ENCODE data around the gene NUMB. TPM values are rescaled to one million over a fixed set of nuclear protein-coding genes. Genes with fewer than 3 reads are reported as not detected.

Gene NUMB
- total RNA-seq, 1 experiment from 2014 or later: 75.2 TPM

DNA sequence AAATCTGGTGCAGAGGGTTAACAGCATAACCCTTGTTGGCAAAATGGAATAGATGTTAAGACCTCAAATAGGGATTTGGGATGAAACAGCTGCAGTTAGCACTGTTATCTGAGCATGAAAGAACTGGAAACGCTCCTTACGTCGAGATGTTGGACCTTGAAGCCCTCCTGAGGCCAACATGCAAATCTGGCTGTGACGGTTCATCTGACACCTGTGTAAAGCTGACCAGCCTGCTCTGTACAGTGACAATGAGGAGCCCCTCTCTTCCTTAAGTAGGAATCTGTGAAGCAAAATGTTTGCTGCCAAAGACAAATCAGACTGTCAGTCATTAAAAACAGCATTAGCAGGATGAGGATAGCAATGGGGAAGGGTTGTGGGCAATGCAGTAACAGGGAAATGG is 184.5 kb downstream of the NUMB start:
- no TSS peak for BruUV-seq (replicated peaks)
- H3K36me3 Mint-ChIP-seq (ENCODE audit: insufficient read depth, unreplicated experiment): peaks cover 26% of the 10 kb centered on the region
- H3K27ac Mint-ChIP-seq (ENCODE audit: unreplicated experiment): no peak overlapping the region
- no peak overlapping the region for H3K4me3 Mint-ChIP-seq (ENCODE audit: low read depth, unreplicated experiment)
- DNase-seq: no peak
- TF ChIP-seq, protein P1, sequence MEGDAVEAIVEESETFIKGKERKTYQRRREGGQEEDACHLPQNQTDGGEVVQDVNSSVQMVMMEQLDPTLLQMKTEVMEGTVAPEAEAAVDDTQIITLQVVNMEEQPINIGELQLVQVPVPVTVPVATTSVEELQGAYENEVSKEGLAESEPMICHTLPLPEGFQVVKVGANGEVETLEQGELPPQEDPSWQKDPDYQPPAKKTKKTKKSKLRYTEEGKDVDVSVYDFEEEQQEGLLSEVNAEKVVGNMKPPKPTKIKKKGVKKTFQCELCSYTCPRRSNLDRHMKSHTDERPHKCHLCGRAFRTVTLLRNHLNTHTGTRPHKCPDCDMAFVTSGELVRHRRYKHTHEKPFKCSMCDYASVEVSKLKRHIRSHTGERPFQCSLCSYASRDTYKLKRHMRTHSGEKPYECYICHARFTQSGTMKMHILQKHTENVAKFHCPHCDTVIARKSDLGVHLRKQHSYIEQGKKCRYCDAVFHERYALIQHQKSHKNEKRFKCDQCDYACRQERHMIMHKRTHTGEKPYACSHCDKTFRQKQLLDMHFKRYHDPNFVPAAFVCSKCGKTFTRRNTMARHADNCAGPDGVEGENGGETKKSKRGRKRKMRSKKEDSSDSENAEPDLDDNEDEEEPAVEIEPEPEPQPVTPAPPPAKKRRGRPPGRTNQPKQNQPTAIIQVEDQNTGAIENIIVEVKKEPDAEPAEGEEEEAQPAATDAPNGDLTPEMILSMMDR (IDR thresholded peaks at IDR 0.05; ENCODE audit: unreplicated experiment): no peak
- CTCF ChIA-PET: no interaction called here
- intact Hi-C loops (cut with micrococcal nuclease; ENCODE audit: unreplicated experiment): no loop called here
- H3K9me3 Mint-ChIP-seq (ENCODE audit: low read depth, unreplicated experiment): no peaks in the 10 kb centered on the region
- no peaks in the 10 kb centered on the region for H3K27me3 Mint-ChIP-seq (ENCODE audit: unreplicated experiment)
- no peaks in the 10 kb centered on the region for H3K4me1 Mint-ChIP-seq (ENCODE audit: low read depth, unreplicated experiment)

- Mint-ChIP-seq H3K9me3 (ENCODE audit: low read depth, unreplicated experiment) (no peaks in the 10 kb centered on the region), H3K4me1 (ENCODE audit: low read depth, unreplicated experiment) (no peaks in the 10 kb centered on the region), H3K36me3 (ENCODE audit: insufficient read depth, unreplicated experiment) (peaks cover 32% of the 10 kb centered on the region), H3K27me3 (ENCODE audit: unreplicated experiment) (no peaks in the 10 kb centered on the region), H3K4me3 (ENCODE audit: low read depth, unreplicated experiment) (no peak overlapping the region), H3K27ac (ENCODE audit: unreplicated experiment) (no peak overlapping the region)
- DNase-seq: no peak
- intact Hi-C loops (cut with micrococcal nuclease; ENCODE audit: unreplicated experiment): no loop called here
- CTCF ChIA-PET: interaction anchor here (0.6 kb wide), 1 partner anchor 215 kb away, joined by 5 read pairs; no protein-coding TSS in a partner anchor
- TF ChIP-seq, protein P1 (IDR thresholded peaks at IDR 0.05; ENCODE audit: unreplicated experiment): no peak
- BruUV-seq (replicated peaks): no TSS peak
These were observed 186.0 kb downstream of the NUMB start for GRCh38 chr14:73272393-73272792.

DNA sequence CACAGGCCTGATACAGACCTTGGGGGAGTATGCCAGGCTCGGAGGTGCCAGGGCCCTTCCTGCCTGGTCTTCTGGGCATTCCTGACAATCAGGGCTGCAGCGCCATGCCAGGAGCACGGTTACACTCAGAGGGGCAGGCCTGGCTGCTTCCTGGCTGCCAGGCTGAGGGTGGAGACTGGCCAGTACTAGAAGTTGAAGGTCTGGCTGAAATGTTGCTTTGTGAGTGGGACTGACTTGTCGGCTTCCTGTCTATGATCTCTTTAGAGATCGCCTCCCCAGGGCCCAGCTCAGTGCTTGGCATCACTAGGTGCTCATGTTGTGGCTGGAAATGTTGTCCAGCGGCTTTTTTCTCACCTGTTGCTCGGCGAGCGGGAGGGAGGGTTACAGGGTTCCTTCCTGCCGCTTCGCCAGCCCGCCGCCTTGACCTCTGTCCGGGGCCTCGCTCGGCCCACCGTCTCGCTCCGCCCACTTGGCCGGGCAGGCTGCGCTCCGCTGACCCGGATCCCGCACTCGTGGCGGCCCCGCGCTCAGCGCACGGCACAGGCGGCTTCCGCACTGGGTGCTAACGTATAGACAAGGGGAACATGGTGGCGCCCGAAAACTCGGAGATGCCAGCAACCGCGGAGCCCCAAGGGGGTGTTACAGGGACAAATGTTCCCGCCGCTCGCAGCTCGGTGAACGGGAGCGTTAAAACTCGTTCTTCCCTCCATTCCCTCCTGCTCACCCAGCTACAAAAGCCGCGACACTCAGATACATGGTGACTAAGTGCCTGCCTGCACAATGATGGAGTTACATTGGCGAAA is 188.4 kb downstream of the NUMB start:
- peaks cover 16% of the 10 kb centered on the region for H3K36me3 Mint-ChIP-seq (ENCODE audit: insufficient read depth, unreplicated experiment)
- TF ChIP-seq, protein P1 (IDR thresholded peaks at IDR 0.05; ENCODE audit: unreplicated experiment): no peak
- no peaks in the 10 kb centered on the region for H3K4me1 Mint-ChIP-seq (ENCODE audit: low read depth, unreplicated experiment)
- no peaks in the 10 kb centered on the region for H3K9me3 Mint-ChIP-seq (ENCODE audit: low read depth, unreplicated experiment)
- intact Hi-C loops (cut with micrococcal nuclease; ENCODE audit: unreplicated experiment): no loop called here
- H3K27me3 Mint-ChIP-seq (ENCODE audit: unreplicated experiment): no peaks in the 10 kb centered on the region
- BruUV-seq (replicated peaks): no TSS peak
- no peak overlapping the region for H3K27ac Mint-ChIP-seq (ENCODE audit: unreplicated experiment)
- H3K4me3 Mint-ChIP-seq (ENCODE audit: low read depth, unreplicated experiment): no peak overlapping the region
- DNase-seq: no peak
- CTCF ChIA-PET: no interaction called here

DNA sequence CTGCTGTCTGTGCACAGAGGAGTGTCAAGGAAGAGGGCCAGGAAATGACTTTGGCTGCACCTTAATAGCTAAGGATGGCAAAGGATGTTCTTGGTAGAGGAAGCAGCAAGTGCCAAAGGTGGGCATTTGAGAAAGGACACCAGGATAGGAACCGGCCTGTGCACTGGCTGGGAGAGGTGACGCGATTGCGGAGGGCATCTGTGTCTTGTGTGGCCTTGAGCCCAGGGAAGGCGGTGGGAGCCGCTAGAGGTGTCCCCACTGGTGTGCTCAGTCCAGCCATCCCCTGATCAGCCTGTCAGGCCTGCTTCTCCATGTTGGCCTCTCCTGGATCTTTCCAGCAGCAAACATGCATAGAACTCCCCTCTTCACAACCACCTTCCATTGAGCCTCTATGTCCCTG is 190.9 kb downstream of the NUMB start:
- intact Hi-C loops (cut with micrococcal nuclease; ENCODE audit: unreplicated experiment): no loop called here
- no peak for DNase-seq
- peaks cover 7% of the 10 kb centered on the region for H3K36me3 Mint-ChIP-seq (ENCODE audit: insufficient read depth, unreplicated experiment)
- peaks cover 8% of the 10 kb centered on the region for H3K27me3 Mint-ChIP-seq (ENCODE audit: unreplicated experiment)
- H3K9me3 Mint-ChIP-seq (ENCODE audit: low read depth, unreplicated experiment): no peaks in the 10 kb centered on the region
- CTCF ChIA-PET: interaction anchor here (1.0 kb wide), 1 partner anchor 94 kb away, joined by 3 read pairs; no protein-coding TSS in a partner anchor
- no TSS peak for BruUV-seq (replicated peaks)
- H3K4me1 Mint-ChIP-seq (ENCODE audit: low read depth, unreplicated experiment): no peaks in the 10 kb centered on the region
- no peak overlapping the region for H3K27ac Mint-ChIP-seq (ENCODE audit: unreplicated experiment)
- TF ChIP-seq, protein P1 (IDR thresholded peaks at IDR 0.05; ENCODE audit: unreplicated experiment): no peak
- no peak overlapping the region for H3K4me3 Mint-ChIP-seq (ENCODE audit: low read depth, unreplicated experiment)

All from Calu3 (cell line).